Measurements from ENCODE around the gene SLC39A13.

GRCh38 chr11:47380078-47380477, 28.3 kb upstream of the SLC39A13 start:
- TF ChIP-seq, protein P1, sequence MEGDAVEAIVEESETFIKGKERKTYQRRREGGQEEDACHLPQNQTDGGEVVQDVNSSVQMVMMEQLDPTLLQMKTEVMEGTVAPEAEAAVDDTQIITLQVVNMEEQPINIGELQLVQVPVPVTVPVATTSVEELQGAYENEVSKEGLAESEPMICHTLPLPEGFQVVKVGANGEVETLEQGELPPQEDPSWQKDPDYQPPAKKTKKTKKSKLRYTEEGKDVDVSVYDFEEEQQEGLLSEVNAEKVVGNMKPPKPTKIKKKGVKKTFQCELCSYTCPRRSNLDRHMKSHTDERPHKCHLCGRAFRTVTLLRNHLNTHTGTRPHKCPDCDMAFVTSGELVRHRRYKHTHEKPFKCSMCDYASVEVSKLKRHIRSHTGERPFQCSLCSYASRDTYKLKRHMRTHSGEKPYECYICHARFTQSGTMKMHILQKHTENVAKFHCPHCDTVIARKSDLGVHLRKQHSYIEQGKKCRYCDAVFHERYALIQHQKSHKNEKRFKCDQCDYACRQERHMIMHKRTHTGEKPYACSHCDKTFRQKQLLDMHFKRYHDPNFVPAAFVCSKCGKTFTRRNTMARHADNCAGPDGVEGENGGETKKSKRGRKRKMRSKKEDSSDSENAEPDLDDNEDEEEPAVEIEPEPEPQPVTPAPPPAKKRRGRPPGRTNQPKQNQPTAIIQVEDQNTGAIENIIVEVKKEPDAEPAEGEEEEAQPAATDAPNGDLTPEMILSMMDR (conservative IDR thresholded peaks at IDR 0.05 in 1 of 2, IDR thresholded peaks at IDR 0.05 in 1 of 2; ENCODE audit: extremely low read depth in 1 of 2, insufficient read depth in 1 of 2, low read depth in 1 of 2, low read length in 2 of 2) = no peak
- no peak for TF ChIP-seq EZH2 (IDR thresholded peaks at IDR 0.05; ENCODE audit: borderline replicate concordance, low read length)

All from mammary epithelial cell (primary cell).